ENCODE measurements around the gene SRPX2.
"Not testable (repeated sequence)": the region's sequence is repeated elsewhere in the genome, so short reads cannot be mapped to it uniquely, and the experiment has no call there.

Gene SRPX2

GRCh38 chrX:100696699-100697351 lies 52.8 kb downstream of the SRPX2 start:
- DNase-seq: no peak

DNA sequence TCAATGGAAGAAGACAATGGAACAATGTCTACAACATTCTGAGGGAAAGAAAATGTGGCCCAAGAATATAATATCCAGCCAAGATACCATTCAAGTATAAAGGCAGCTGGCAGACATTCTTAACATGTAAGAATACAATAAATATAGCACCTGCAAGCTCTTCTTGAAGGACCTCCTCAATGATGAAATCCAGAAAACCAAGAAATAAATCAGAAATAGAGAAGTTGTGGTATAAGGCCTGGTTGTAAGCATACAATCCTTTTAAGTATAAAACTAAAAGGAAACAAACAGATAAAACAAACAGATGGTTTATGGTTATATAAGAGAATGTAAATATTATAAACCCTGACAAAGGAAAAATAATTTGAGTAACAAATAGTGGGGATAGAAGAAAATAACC lies 54.6 kb downstream of the SRPX2 start:
- no peak for DNase-seq

DNA sequence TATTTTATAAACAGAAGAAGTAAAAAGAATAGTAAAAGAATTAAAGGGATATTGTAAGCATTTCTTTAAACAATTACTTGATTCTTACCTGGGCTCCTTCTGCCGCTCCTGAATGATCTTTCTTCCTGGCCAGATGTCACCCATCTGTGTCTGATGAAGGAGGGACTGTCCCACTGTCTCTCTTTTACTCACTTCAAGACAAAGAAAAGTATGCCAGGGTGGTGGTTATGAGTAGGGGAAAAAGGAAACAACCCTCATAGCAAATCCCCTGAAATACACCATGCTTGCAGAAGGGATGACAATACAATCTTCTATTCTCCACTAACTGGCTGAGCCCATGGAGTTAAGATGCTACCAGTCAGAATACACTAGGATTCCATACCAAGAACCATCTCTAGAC lies 56.8 kb downstream of the SRPX2 start:
- no peak for DNase-seq

- DNase-seq: no peak
These were observed 60.7 kb downstream of the SRPX2 start for GRCh38 chrX:100704581-100705203.

DNA sequence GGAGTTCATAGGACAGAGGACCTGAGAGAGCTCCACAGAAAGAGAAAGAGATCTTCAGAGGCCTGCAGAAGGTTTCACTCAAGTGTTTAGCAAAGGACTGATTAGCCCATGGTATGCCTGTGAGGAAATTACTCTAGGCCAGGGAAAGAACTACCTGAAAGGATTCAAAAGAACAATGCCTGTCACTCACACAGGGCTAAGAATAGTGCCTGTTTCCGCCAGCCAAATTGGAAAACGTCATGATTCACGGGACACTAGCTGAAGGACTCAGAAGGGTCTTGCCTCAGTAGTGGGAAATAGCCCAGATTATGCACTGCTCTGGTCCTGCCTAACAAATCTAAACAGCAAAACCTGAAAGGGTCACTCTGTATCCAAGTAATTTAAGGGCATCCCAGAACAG lies 66.8 kb downstream of the SRPX2 start:
- no peak for DNase-seq

DNA sequence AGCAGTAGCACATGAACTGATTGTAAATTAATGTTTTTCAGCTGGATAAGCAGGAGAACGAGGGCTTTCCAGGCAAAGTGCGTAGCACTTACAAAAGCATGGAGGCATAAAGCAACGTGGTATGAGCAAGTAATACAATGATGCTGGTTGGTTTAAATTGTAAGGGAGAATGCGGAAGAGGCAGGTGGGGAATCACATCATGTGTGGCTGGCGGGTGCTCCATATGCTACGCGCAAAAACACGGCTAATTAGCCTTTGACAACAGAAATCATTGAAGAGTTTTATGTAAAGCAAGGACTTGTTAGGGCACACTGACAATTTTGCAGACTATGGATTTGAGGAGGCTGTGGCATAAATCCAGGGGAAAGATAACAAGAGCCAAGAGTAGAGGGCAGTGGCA lies 73.4 kb downstream of the SRPX2 start:
- no peak for DNase-seq

DNA sequence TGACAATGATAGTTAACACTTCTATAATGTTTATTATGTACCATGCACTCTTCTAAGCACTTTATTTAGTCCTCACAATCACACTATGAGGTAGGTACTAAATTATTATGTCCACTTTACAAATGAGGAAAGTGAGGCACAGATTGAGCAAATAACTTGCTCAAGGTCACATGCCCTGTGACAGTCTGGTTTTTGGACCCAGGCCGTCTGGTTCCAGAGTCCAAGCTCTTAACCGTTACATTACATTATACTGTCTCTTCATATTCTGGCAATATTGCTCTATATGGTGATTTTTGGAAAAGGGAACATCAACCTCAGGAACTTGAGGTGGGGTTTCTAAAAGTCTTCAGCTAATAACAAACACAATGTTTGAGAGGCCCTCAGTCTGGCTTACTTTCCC lies 75.1 kb downstream of the SRPX2 start:
- DNase-seq: no peak

DNA sequence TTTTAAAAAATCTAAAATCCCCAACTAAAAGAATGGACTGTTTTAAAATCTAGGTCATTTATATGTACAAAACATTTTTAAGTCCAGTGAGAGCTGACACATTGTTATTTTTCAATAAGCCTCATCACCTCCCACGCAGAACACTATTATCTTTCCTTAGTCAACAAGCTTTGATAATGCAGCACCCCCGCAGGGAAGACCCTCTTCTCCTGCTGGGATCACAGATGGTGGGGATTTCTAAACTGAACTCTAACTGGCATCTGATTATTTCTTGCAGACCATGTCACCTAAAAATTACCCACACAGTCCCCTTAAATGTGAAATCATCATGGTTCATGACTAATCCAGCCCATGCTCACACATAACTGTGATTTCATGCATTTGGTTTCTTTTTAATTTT lies 76.3 kb downstream of the SRPX2 start:
- no peak for DNase-seq

- no peak for DNase-seq
These were observed 77.3 kb downstream of the SRPX2 start for GRCh38 chrX:100721328-100721727.

GRCh38 chrX:100724006-100724405 lies 80.0 kb downstream of the SRPX2 start:
- not testable (repeated sequence) for DNase-seq

Measured in anterior cingulate cortex (tissue), 58 donors.